Gastroesophageal sphincter (tissue), 3 donors: ENCODE data around the gene ARHGEF2.

Source experiments
- POLR2A ChIP-seq, 2 donors: fragments of 450-650 bp; IDR thresholded peaks; one replicate each; pipeline ENCODE4 v1.6.1; 2017; ENCODE audit warnings: antibody characterized with exemption in 2 of 2, mild to moderate bottlenecking in 2 of 2, moderate library complexity in 1 of 2
- TF ChIP-seq, protein P1 (sequence below), 4 experiments: fragments of 200-600 bp in 2 of 4; fragments of 450-650 bp in 2 of 4; sonication (generic) in 1 of 4; IDR thresholded peaks; one replicate each; pipeline ENCODE4 v1.5.1; 2017 to 2019; ENCODE audit warnings: antibody characterized with exemption in 4 of 4, mild to moderate bottlenecking in 2 of 4, moderate library complexity in 2 of 4

DNA sequence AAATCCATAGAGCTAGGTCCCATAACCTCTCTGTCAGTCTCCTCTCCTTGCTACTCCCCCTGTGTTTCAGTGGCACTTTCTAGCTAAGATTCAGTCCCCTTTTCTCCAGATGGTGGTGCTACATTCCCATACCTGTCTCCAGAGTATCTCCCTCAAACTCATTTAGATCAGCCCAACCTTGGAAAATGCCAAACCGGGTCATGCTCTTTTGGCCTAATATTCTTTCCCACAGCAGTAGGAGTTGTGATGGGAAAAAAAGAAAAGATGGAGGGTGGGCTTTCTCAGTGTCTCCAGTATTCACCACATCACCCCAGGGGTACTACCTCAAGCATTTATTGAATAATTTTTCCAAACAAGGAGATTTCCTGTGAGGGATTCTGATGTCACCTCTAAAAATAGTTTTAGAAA lies 40.1 kb downstream of the ARHGEF2 start:
- TF ChIP-seq POLR2A (IDR thresholded peaks at IDR 0.05): no peak
- TF ChIP-seq, protein P1, sequence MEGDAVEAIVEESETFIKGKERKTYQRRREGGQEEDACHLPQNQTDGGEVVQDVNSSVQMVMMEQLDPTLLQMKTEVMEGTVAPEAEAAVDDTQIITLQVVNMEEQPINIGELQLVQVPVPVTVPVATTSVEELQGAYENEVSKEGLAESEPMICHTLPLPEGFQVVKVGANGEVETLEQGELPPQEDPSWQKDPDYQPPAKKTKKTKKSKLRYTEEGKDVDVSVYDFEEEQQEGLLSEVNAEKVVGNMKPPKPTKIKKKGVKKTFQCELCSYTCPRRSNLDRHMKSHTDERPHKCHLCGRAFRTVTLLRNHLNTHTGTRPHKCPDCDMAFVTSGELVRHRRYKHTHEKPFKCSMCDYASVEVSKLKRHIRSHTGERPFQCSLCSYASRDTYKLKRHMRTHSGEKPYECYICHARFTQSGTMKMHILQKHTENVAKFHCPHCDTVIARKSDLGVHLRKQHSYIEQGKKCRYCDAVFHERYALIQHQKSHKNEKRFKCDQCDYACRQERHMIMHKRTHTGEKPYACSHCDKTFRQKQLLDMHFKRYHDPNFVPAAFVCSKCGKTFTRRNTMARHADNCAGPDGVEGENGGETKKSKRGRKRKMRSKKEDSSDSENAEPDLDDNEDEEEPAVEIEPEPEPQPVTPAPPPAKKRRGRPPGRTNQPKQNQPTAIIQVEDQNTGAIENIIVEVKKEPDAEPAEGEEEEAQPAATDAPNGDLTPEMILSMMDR (IDR thresholded peaks at IDR 0.05): peak in 3 of 4 experiments; percentile 68 to 82 (median 77)
